ENCODE results near the gene IGSF21. TPM values are rescaled to one million over a fixed set of nuclear protein-coding genes. Genes with fewer than 3 reads are reported as not detected.

Gene IGSF21
- total and polyA plus RNA-seq, 2 donors (not counting 3 experiments of a cell fraction or from before 2014, with no cell fraction given): not detected

DNA sequence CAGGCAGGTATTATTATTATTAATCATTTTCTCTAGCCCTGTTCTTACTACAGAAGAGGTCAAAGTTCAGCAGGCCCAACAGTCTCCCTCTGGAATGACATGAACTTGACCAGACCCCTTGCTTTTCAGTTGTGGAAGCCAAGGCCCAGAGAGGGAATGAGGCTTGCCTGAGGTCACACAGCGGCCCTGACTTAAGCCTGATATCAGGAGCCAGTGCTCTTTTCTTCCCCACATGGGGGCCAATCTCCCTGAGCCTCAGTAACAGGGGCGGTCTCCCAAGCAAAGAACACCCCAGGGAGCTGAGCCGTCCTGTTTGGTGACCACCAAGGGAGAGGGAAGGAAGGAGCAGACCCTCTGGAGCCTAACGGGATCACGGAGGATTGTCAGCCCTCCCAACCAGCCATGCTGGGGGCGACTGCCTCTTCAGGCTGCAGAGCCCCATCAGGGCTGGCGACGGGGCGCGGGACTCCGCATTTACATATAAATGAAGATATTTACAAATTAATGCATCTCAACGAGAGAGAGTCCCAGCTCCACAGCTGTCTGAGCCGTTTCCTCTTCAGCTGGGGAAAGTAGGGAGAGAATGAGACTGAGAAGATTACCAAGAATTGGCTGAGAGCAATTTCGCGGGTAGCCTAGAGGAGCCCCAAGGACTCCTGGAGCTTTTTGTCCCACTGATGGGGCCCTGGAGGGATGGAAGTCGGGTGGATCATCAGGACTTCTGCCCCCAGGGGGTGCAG lies 187.0 kb downstream of the IGSF21 start:
- Histone ChIP-seq H3K4me1 (ENCODE audit: control insufficient read depth, extremely low read depth, insufficient read depth, low read length) (no peaks in the 10 kb centered on the region), H3K79me2 (ENCODE audit: control insufficient read depth, insufficient read depth, low read length) (no peaks in the 10 kb centered on the region), H3K4me2 (ENCODE audit: insufficient read depth, low read length) (no peak overlapping the region), H3K36me3 (ENCODE audit: control insufficient read depth in 2 of 2, extremely low read depth in 1 of 2, insufficient read depth in 2 of 2, low read length in 2 of 2) (no peaks in the 10 kb centered on the region), H3K4me3 (replicated peaks in 1 of 3; ENCODE audit: insufficient read depth in 1 of 3, low read depth in 1 of 3, low read length in 3 of 3) (no peak overlapping the region), H3K27ac (ENCODE audit: insufficient read depth, low read depth, low read length) (no peak overlapping the region), H3K27me3 (ENCODE audit: control insufficient read depth in 2 of 2, insufficient read depth in 2 of 2, low read length in 2 of 2) (no peaks in the 10 kb centered on the region), H4K20me1 (replicated peaks; ENCODE audit: control insufficient read depth, extremely low read depth, insufficient read depth, low read length) (no peaks in the 10 kb centered on the region), H3K9me1 (replicated peaks; ENCODE audit: control insufficient read depth, extremely low read depth, insufficient read depth, low read length) (no peaks in the 10 kb centered on the region), H2AFZ (ENCODE audit: low read depth, low read length) (no peak overlapping the region), H3K9ac (replicated peaks; ENCODE audit: extremely low read depth, insufficient read depth, low read length) (no peak overlapping the region), H3K9me3 (replicated peaks; ENCODE audit: control insufficient read depth, insufficient read depth, low read length) (no peaks in the 10 kb centered on the region)
- CTCF ChIA-PET: no interaction called here
- dilution Hi-C loops (cut with MboI; ENCODE audit: extremely low pct_ligation_motif_present, low sequenced_read_pairs) (no loop called here), intact Hi-C loops (cut with micrococcal nuclease) (no loop called here)
- POLR2A ChIA-PET: no interaction called here
- no peak for DNase-seq (ENCODE audit: low read depth, low spot score)
- TF ChIP-seq, protein P1, sequence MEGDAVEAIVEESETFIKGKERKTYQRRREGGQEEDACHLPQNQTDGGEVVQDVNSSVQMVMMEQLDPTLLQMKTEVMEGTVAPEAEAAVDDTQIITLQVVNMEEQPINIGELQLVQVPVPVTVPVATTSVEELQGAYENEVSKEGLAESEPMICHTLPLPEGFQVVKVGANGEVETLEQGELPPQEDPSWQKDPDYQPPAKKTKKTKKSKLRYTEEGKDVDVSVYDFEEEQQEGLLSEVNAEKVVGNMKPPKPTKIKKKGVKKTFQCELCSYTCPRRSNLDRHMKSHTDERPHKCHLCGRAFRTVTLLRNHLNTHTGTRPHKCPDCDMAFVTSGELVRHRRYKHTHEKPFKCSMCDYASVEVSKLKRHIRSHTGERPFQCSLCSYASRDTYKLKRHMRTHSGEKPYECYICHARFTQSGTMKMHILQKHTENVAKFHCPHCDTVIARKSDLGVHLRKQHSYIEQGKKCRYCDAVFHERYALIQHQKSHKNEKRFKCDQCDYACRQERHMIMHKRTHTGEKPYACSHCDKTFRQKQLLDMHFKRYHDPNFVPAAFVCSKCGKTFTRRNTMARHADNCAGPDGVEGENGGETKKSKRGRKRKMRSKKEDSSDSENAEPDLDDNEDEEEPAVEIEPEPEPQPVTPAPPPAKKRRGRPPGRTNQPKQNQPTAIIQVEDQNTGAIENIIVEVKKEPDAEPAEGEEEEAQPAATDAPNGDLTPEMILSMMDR (IDR thresholded peaks at IDR 0.05; ENCODE audit: extremely low read depth in 1 of 2, insufficient read depth in 1 of 2, low read depth in 1 of 2, low read length in 2 of 2): no peak
- TF ChIP-seq GATA2 (IDR thresholded peaks at IDR 0.05; ENCODE audit: insufficient read depth, insufficient read length, low read depth, low read length): no peak
- FAIRE-seq: no peak
- BruUV-seq (replicated peaks): no TSS peak

- Histone ChIP-seq H3K79me2 (ENCODE audit: control insufficient read depth, insufficient read depth, low read length) (no peaks in the 10 kb centered on the region), H3K9ac (replicated peaks; ENCODE audit: extremely low read depth, insufficient read depth, low read length) (no peak overlapping the region), H2AFZ (ENCODE audit: low read depth, low read length) (no peak overlapping the region), H3K36me3 (ENCODE audit: control insufficient read depth in 2 of 2, extremely low read depth in 1 of 2, insufficient read depth in 2 of 2, low read length in 2 of 2) (no peaks in the 10 kb centered on the region), H3K4me3 (replicated peaks in 1 of 3; ENCODE audit: insufficient read depth in 1 of 3, low read depth in 1 of 3, low read length in 3 of 3) (no peak overlapping the region), H3K9me1 (replicated peaks; ENCODE audit: control insufficient read depth, extremely low read depth, insufficient read depth, low read length) (no peaks in the 10 kb centered on the region), H3K4me1 (ENCODE audit: control insufficient read depth, extremely low read depth, insufficient read depth, low read length) (no peaks in the 10 kb centered on the region), H3K4me2 (ENCODE audit: insufficient read depth, low read length) (no peak overlapping the region), H3K9me3 (replicated peaks; ENCODE audit: control insufficient read depth, insufficient read depth, low read length) (no peaks in the 10 kb centered on the region), H3K27ac (ENCODE audit: insufficient read depth, low read depth, low read length) (no peak overlapping the region), H4K20me1 (replicated peaks; ENCODE audit: control insufficient read depth, extremely low read depth, insufficient read depth, low read length) (no peaks in the 10 kb centered on the region), H3K27me3 (ENCODE audit: control insufficient read depth in 2 of 2, insufficient read depth in 2 of 2, low read length in 2 of 2) (no peaks in the 10 kb centered on the region)
- DNase-seq (ENCODE audit: low read depth, low spot score) (no peak), FAIRE-seq (no peak)
- dilution Hi-C loops (cut with MboI; ENCODE audit: extremely low pct_ligation_motif_present, low sequenced_read_pairs): no loop called here
- CTCF ChIA-PET: no interaction called here
- POLR2A ChIA-PET: no interaction called here
- intact Hi-C loops (cut with micrococcal nuclease): no loop called here
- BruUV-seq (replicated peaks): no TSS peak
- TF ChIP-seq POLR2AphosphoS5 (IDR thresholded peaks at IDR 0.05; ENCODE audit: insufficient read depth, low read depth, low read length) (no peak), JUN (IDR thresholded peaks at IDR 0.05; ENCODE audit: borderline replicate concordance, insufficient read depth, insufficient read length, low read depth) (no peak), POLR2A (IDR thresholded peaks at IDR 0.05; ENCODE audit: low read depth, low read length) (no peak), EZH2 (IDR thresholded peaks at IDR 0.05; ENCODE audit: borderline replicate concordance, low read depth, low read length, severe bottlenecking) (no peak), MYC (IDR thresholded peaks at IDR 0.05; ENCODE audit: low read depth, low read length) (no peak), FOS (IDR thresholded peaks at IDR 0.05; ENCODE audit: borderline replicate concordance, insufficient read depth, low read length) (no peak), GATA2 (IDR thresholded peaks at IDR 0.05; ENCODE audit: insufficient read depth, insufficient read length, low read depth, low read length) (no peak)
- TF ChIP-seq, protein P2, sequence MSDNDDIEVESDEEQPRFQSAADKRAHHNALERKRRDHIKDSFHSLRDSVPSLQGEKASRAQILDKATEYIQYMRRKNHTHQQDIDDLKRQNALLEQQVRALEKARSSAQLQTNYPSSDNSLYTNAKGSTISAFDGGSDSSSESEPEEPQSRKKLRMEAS (IDR thresholded peaks at IDR 0.05; ENCODE audit: insufficient read depth, insufficient read length): no peak
- TF ChIP-seq, protein P1 (IDR thresholded peaks at IDR 0.05; ENCODE audit: extremely low read depth in 1 of 2, insufficient read depth in 1 of 2, low read depth in 1 of 2, low read length in 2 of 2): no peak
Measured at GRCh38 chr1:18297896-18298648, 190.5 kb downstream of the IGSF21 start.
